WTC11 (cell line): ENCODE results near the gene PSD4. TPM values are rescaled to one million over a fixed set of nuclear protein-coding genes. Genes with fewer than 3 reads are reported as not detected.

ENCODE experiments used
- ATAC-seq: fragments of 200-7000 bp; cut with Tn5 transposase; 2 replicates; pipeline ENCODE4 v1.10.0; 2021; ENCODE audit warnings: mild to moderate bottlenecking, moderate library complexity
- CTCF ChIA-PET: fragments of 300-600 bp; sonication (Branson Sonifier 250); formaldehyde crosslinking; loops from one replicate; lab custom pipeline; 2021; ENCODE audit warnings: antibody characterized with exemption; lab: Charles Lee
- POLR2A ChIA-PET: fragments of 350-600 bp; sonication (Branson Sonifier 250); formaldehyde crosslinking; loops from one replicate; lab custom pipeline; 2021; ENCODE audit warnings: antibody characterized with exemption; lab: Charles Lee
- DNase-seq: peaks from one replicate; pipeline ENCODE4 v3.0.0; 2021; ENCODE audit warnings: low spot score
- H3K27ac Mint-ChIP-seq: 2 replicates; pipeline ENCODE4 v1.8.0; 2021; ENCODE audit warnings: mixed read lengths
- H3K27me3 Mint-ChIP-seq: 2 replicates; pipeline ENCODE4 v1.8.0; 2021; ENCODE audit warnings: low read depth, mild to moderate bottlenecking, moderate library complexity, mixed read lengths
- H3K36me3 Mint-ChIP-seq: 2 replicates; pipeline ENCODE4 v1.8.0; 2021; ENCODE audit warnings: mixed read lengths
- H3K4me1 Mint-ChIP-seq: 2 replicates; pipeline ENCODE4 v1.8.0; 2022; ENCODE audit warnings: mixed read lengths
- H3K4me3 Mint-ChIP-seq: 2 replicates; pipeline ENCODE4 v1.8.0; 2021; ENCODE audit warnings: mild to moderate bottlenecking, moderate library complexity, mixed read lengths
- H3K9me3 Mint-ChIP-seq: 2 replicates; pipeline ENCODE4 v1.8.0; 2021; ENCODE audit warnings: mixed read lengths
- ATF1 ChIP-seq: sonication (generic); formaldehyde crosslinking; IDR thresholded peaks from 2 replicates; pipeline ENCODE4 v1.8.1; 2023; ENCODE audit warnings: mild to moderate bottlenecking, moderate library complexity, missing genetic modification reagents
- ATF3 ChIP-seq: sonication (generic); formaldehyde crosslinking; conservative IDR thresholded peaks from 2 replicates; pipeline ENCODE4 v1.8.1; 2022; ENCODE audit warnings: mild to moderate bottlenecking, missing genetic modification reagents
- CTCF ChIP-seq: fragments of 200-600 bp; IDR thresholded peaks from 2 replicates; pipeline ENCODE4 v1.8.0; 2022; ENCODE audit warnings: antibody characterized with exemption
- EMX1 ChIP-seq: fragments of 250-450 bp; sonication (Bioruptor Pico); IDR thresholded peaks from 2 replicates; pipeline ENCODE4 v1.8.0; 2021; ENCODE audit warnings: mild to moderate bottlenecking
- FOXP1 ChIP-seq: sonication (generic); formaldehyde crosslinking; IDR thresholded peaks from 2 replicates; pipeline ENCODE4 v1.8.0; 2022; ENCODE audit warnings: missing genetic modification reagents, mild to moderate bottlenecking, moderate library complexity, borderline replicate concordance
- GABPB1 ChIP-seq: sonication (generic); formaldehyde crosslinking; IDR thresholded peaks from 2 replicates; pipeline ENCODE4 v1.8.1; 2023; ENCODE audit warnings: mild to moderate bottlenecking, missing genetic modification reagents
- NR3C1 ChIP-seq: sonication (generic); formaldehyde crosslinking; conservative IDR thresholded peaks from 2 replicates; pipeline ENCODE4 v1.8.1; 2023; ENCODE audit warnings: low read depth, mild to moderate bottlenecking, missing genetic modification reagents
- PREB ChIP-seq: sonication (generic); formaldehyde crosslinking; IDR thresholded peaks from 2 replicates; pipeline ENCODE4 v1.8.1; 2022; ENCODE audit warnings: mild to moderate bottlenecking, missing genetic modification reagents, moderate library complexity, borderline replicate concordance
- RORB ChIP-seq: fragments of 250-450 bp; sonication (Bioruptor Pico); IDR thresholded peaks from 2 replicates; pipeline ENCODE4 v1.9.0; 2021; ENCODE audit warnings: mild to moderate bottlenecking
- SOX15 ChIP-seq: fragments of 250-450 bp; sonication (Bioruptor Pico); IDR thresholded peaks from 2 replicates; pipeline ENCODE4 v1.9.0; 2021; ENCODE audit warnings: mild to moderate bottlenecking
- USF2 ChIP-seq: sonication (generic); formaldehyde crosslinking; IDR thresholded peaks from 2 replicates; pipeline ENCODE4 v1.8.1; 2023; ENCODE audit warnings: mild to moderate bottlenecking, missing genetic modification reagents, moderate library complexity
- ZBTB43 ChIP-seq: sonication (generic); formaldehyde crosslinking; IDR thresholded peaks from 2 replicates; pipeline ENCODE4 v1.8.1; 2023; ENCODE audit warnings: mild to moderate bottlenecking, missing genetic modification reagents
- ZNF121 ChIP-seq: sonication (generic); formaldehyde crosslinking; IDR thresholded peaks from 2 replicates; pipeline ENCODE4 v1.8.0; 2023; ENCODE audit warnings: missing genetic modification reagents
- ZNF138 ChIP-seq: sonication (generic); formaldehyde crosslinking; conservative IDR thresholded peaks from 2 replicates; pipeline ENCODE4 v1.8.1; 2022; ENCODE audit warnings: mild to moderate bottlenecking, moderate library complexity, missing genetic modification reagents
- ZNF263 ChIP-seq: sonication (generic); formaldehyde crosslinking; IDR thresholded peaks from 2 replicates; pipeline ENCODE4 v1.8.1; 2022; ENCODE audit warnings: low read depth, mild to moderate bottlenecking, moderate library complexity, missing genetic modification reagents
- ZNF317 ChIP-seq: sonication (generic); formaldehyde crosslinking; IDR thresholded peaks from 2 replicates; pipeline ENCODE4 v1.8.1; 2023; ENCODE audit warnings: low read depth, mild to moderate bottlenecking, moderate library complexity, missing genetic modification reagents, borderline replicate concordance
- ZNF416 ChIP-seq: fragments of 250-450 bp; sonication (Bioruptor Pico); IDR thresholded peaks from 2 replicates; pipeline ENCODE4 v1.9.0; 2021; ENCODE audit warnings: mild to moderate bottlenecking, inconsistent platforms
- ZNF423 ChIP-seq: fragments of 250-450 bp; sonication (Bioruptor Pico); IDR thresholded peaks from 2 replicates; pipeline ENCODE4 v2.1.2; 2022; ENCODE audit warnings: mild to moderate bottlenecking, moderate library complexity
- total RNA-seq: library from RNA; stranded (reverse); gene quantifications from 3 replicates; pipeline ENCODE4 v1.2.3, GENCODE V29; 2021
- TF ChIP-seq, protein P1 (sequence below): sonication (generic); formaldehyde crosslinking; IDR thresholded peaks from 2 replicates; pipeline ENCODE4 v1.8.0; 2022; ENCODE audit warnings: mild to moderate bottlenecking, missing genetic modification reagents
- TF ChIP-seq, protein P2 (sequence below): sonication (generic); formaldehyde crosslinking; IDR thresholded peaks from 2 replicates; pipeline ENCODE4 v1.8.0; 2022; ENCODE audit warnings: mild to moderate bottlenecking, missing genetic modification reagents
- TF ChIP-seq, protein P3 (sequence below): fragments of 250-450 bp; sonication (Bioruptor Pico); IDR thresholded peaks from 2 replicates; pipeline ENCODE4 v1.9.0; 2021; ENCODE audit warnings: moderate library complexity, mild to moderate bottlenecking, inconsistent platforms, borderline replicate concordance
- TF ChIP-seq, protein P4 (sequence below): sonication (generic); formaldehyde crosslinking; conservative IDR thresholded peaks from 2 replicates; pipeline ENCODE4 v1.8.1; 2023; ENCODE audit warnings: mild to moderate bottlenecking, low read depth, missing genetic modification reagents, moderate library complexity

Gene PSD4
- total RNA-seq, 1 experiment from 2014 or later = 1.5 TPM

DNA sequence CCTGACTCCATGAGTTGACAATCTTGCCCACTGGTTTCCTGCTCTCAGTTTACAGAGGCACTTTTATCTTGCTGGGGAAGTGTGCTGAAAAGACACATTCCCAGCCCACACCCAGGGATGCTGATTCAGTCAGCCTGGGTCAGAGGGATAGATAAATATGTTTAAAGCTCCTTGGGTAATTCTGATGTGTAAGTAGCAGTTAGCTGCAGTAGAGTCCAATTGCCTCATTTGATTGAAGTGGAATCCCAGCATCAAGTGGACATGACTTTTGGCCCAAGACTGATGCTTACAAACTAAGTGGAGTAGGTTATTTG, 29.4 kb downstream of the PSD4 start (continued):
- no peak for TF ChIP-seq SOX15
- no peak for TF ChIP-seq RORB
- TF ChIP-seq FOXP1 (CRISPR knock-in tag) = no peak
- TF ChIP-seq, all 79 proteins: peak for 0

DNA sequence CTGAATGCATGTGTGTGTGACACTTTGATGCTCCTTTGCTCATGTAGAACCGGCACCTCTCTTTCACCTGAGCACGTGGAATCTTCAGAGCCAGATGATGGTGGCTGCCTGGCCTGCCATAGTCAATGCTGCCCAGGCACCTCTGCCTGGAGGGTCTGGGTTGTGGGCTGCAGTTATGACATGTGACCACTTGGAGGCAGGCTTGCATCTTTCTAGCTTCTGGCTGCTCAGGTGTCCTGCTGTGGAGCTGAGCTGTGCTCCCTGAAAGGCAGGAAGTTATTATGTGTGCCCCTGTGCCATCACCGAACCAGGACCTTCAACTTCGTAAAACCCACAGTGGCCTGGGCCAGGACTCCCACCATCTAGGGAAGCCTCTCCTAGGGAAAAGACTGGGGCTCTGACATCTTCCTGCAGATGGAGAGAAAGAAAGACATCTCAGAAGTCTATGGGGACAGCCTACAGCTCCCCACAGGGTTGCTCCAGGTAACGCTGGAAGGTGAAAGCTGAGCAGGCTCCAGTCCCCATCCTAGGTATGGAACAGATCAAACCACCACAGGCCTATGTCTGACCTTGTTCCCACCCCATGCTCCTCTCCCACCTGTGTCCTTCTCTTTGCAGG, 30.2 kb downstream of the PSD4 start:
- peak; percentile 76 for ATAC-seq
- Mint-ChIP-seq H3K9me3 (no peaks in the 10 kb centered on the region), H3K27me3 (peaks cover 4% of the 10 kb centered on the region; the same call in 1 of the 2 replicates), H3K4me1 (peaks cover 6% of the 10 kb centered on the region; the same call in 1 of the 2 replicates), H3K36me3 (no peaks in the 10 kb centered on the region), H3K27ac (no peak overlapping the region), H3K4me3 (no peak overlapping the region)
- POLR2A ChIA-PET = no interaction called here
- CTCF ChIA-PET = interaction anchor here (0.6 to 4.2 kb wide), 42 partner anchors 10 to 204 kb away, joined by 3 to 39 read pairs (median 5); partner anchors contain the start of gene PAX8
- peak; percentile 86 for DNase-seq
- TF ChIP-seq CTCF = peak; percentile 66
- no peak for TF ChIP-seq ZNF317 (CRISPR knock-in tag)
- TF ChIP-seq, protein P1, sequence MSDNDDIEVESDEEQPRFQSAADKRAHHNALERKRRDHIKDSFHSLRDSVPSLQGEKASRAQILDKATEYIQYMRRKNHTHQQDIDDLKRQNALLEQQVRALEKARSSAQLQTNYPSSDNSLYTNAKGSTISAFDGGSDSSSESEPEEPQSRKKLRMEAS (CRISPR knock-in tag) = peak; percentile 29; the same call in 1 of the 2 replicates
- peak; percentile 49 for TF ChIP-seq GABPB1 (CRISPR knock-in tag)
- TF ChIP-seq ZNF263 (CRISPR knock-in tag) = peak; percentile 66
- TF ChIP-seq ZNF423 (CRISPR knock-in tag) = no peak; the same call in 1 of the 2 replicates
- TF ChIP-seq, protein P2, sequence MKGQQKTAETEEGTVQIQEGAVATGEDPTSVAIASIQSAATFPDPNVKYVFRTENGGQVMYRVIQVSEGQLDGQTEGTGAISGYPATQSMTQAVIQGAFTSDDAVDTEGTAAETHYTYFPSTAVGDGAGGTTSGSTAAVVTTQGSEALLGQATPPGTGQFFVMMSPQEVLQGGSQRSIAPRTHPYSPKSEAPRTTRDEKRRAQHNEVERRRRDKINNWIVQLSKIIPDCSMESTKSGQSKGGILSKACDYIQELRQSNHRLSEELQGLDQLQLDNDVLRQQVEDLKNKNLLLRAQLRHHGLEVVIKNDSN (CRISPR knock-in tag) = no peak
- no peak for TF ChIP-seq ZNF138 (CRISPR knock-in tag)
- no peak for TF ChIP-seq ZBTB43 (CRISPR knock-in tag)
- 0 out of 2 replicates have a peak, but pooled peaks have one; percentile 51 for TF ChIP-seq USF2 (CRISPR knock-in tag)
- TF ChIP-seq PREB (CRISPR knock-in tag) = 0 out of 2 replicates have a peak, but pooled peaks have one; percentile 61
- TF ChIP-seq ZNF416 (CRISPR knock-in tag) = peak; percentile 75; the same call in 1 of the 2 replicates

DNA sequence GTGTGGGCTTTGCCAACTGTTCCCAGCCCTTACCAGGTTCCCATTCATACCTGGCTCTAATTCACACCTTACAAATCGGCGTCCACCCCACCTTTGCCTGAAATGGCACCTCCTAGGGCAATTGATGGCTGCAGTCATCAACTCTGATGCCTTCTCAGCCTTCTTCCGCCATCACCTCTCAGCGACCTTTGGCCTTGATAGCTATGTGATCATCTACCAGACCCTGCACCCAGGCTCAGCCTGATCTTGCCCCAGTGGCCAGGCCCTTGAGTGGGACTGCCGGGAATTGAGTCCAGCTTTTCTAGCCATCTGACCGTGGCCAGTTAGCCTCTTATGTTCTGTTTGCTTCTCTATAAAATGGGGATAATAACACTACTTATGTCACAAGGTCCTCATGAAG, 32.5 kb downstream of the PSD4 start:
- CTCF ChIA-PET = interaction anchor here (0.9 to 2.7 kb wide), 7 partner anchors 42 to 184 kb away, joined by 3 to 37 read pairs (median 4); no protein-coding TSS in a partner anchor
- Mint-ChIP-seq H3K27me3 (no peaks in the 10 kb centered on the region), H3K36me3 (no peaks in the 10 kb centered on the region), H3K4me3 (no peak overlapping the region), H3K4me1 (peaks cover 6% of the 10 kb centered on the region; the same call in 1 of the 2 replicates), H3K27ac (no peak overlapping the region), H3K9me3 (no peaks in the 10 kb centered on the region)
- POLR2A ChIA-PET = no interaction called here
- DNase-seq = no peak
- ATAC-seq = no peak
- TF ChIP-seq ATF1 (CRISPR knock-in tag) = no peak
- no peak for TF ChIP-seq ATF3
- TF ChIP-seq, protein P3, sequence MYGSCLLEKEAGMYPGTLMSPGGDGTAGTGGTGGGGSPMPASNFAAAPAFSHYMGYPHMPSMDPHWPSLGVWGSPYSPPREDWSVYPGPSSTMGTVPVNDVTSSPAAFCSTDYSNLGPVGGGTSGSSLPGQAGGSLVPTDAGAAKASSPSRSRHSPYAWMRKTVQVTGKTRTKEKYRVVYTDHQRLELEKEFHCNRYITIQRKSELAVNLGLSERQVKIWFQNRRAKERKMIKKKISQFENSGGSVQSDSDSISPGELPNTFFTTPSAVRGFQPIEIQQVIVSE (CRISPR knock-in tag) = no peak
- TF ChIP-seq NR3C1 = no peak
- TF ChIP-seq GABPB1 (CRISPR knock-in tag) = no peak
- no peak for TF ChIP-seq EMX1 (CRISPR knock-in tag)
- TF ChIP-seq, protein P4, sequence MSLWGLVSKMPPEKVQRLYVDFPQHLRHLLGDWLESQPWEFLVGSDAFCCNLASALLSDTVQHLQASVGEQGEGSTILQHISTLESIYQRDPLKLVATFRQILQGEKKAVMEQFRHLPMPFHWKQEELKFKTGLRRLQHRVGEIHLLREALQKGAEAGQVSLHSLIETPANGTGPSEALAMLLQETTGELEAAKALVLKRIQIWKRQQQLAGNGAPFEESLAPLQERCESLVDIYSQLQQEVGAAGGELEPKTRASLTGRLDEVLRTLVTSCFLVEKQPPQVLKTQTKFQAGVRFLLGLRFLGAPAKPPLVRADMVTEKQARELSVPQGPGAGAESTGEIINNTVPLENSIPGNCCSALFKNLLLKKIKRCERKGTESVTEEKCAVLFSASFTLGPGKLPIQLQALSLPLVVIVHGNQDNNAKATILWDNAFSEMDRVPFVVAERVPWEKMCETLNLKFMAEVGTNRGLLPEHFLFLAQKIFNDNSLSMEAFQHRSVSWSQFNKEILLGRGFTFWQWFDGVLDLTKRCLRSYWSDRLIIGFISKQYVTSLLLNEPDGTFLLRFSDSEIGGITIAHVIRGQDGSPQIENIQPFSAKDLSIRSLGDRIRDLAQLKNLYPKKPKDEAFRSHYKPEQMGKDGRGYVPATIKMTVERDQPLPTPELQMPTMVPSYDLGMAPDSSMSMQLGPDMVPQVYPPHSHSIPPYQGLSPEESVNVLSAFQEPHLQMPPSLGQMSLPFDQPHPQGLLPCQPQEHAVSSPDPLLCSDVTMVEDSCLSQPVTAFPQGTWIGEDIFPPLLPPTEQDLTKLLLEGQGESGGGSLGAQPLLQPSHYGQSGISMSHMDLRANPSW (CRISPR knock-in tag) = no peak
- TF ChIP-seq ZNF121 = no peak
